PC-3 (cell line): ENCODE measurements around the gene RYR2. TPM values are rescaled to one million over a fixed set of nuclear protein-coding genes. Genes with fewer than 3 reads are reported as not detected.

ENCODE experiments used
- ATAC-seq: fragments of 200-7000 bp; cut with Tn5 transposase; 2 replicates; pipeline ENCODE4 v1.9.1; 2020; ENCODE audit warnings: mild to moderate bottlenecking, moderate library complexity
- Bru-seq: library from RNA; stranded (reverse); fragments of 400-500 nt; gene quantifications from one replicate; lab custom pipeline; 2021; lab: Mats Ljungman, UMichigan
- BruChase-seq, 2 experiments: library from RNA; stranded (reverse); fragments of 400-500 nt; gene quantifications; one replicate each; lab custom pipeline; 2021; lab: Mats Ljungman, UMichigan
- BruUV-seq: library from RNA; stranded (reverse); fragments of 400-500 nt; replicated peaks from 2 replicates; lab custom pipeline; 2021; lab: Mats Ljungman, UMichigan
- CTCF ChIA-PET: fragments of 300-600 bp; sonication (Branson Sonifier 250); formaldehyde crosslinking; loops from one replicate; lab custom pipeline; 2022; ENCODE audit warnings: antibody characterized with exemption; lab: Charles Lee
- POLR2A ChIA-PET: fragments of 300-600 bp; sonication (Branson Sonifier 250); formaldehyde crosslinking; loops from one replicate; lab custom pipeline; 2022; ENCODE audit warnings: antibody characterized with exemption; ENCODE audit not compliant: unreplicated experiment; lab: Charles Lee
- DNase-seq: peaks from one replicate; pipeline ENCODE4 v3.0.0-alpha.2; 2015
- H2AFZ ChIP-seq: fragments of 300-600 bp; sonication (generic); 2 replicates; pipeline ENCODE4 v1.6.0; 2016; ENCODE audit warnings: antibody characterized with exemption, low read length
- H3F3A ChIP-seq: fragments of 300-600 bp; sonication (generic); one replicate; pipeline ENCODE4 v1.6.0; 2017; ENCODE audit warnings: antibody characterized with exemption, low read length, control low read depth, mild to moderate bottlenecking; ENCODE audit not compliant: unreplicated experiment
- H3K27ac ChIP-seq: fragments of 300-600 bp; sonication (generic); 2 replicates; pipeline ENCODE4 v1.5.1; 2016; ENCODE audit warnings: mild to moderate bottlenecking, low read length
- H3K27me3 ChIP-seq: fragments of 300-600 bp; sonication (generic); 2 replicates; pipeline ENCODE4 v1.6.1; 2016; ENCODE audit warnings: low read length, mixed read lengths
- H3K36me3 ChIP-seq: fragments of 300-600 bp; sonication (generic); 2 replicates; pipeline ENCODE4 v1.6.1; 2016; ENCODE audit warnings: low read depth, mixed run types, low read length, mixed read lengths
- H3K4me1 ChIP-seq: fragments of 300-600 bp; sonication (generic); 2 replicates; pipeline ENCODE4 v1.5.1; 2016; ENCODE audit warnings: low read length; ENCODE audit not compliant: insufficient read depth
- H3K4me2 ChIP-seq: fragments of 300-600 bp; sonication (generic); 2 replicates; pipeline ENCODE4 v1.6.0; 2016; ENCODE audit warnings: low read length
- H3K4me3 ChIP-seq: fragments of 300-600 bp; sonication (generic); 2 replicates; pipeline ENCODE4 v1.5.1; 2016; ENCODE audit warnings: mild to moderate bottlenecking, low read length, mixed read lengths
- H3K79me2 ChIP-seq: fragments of 300-600 bp; sonication (generic); 2 replicates; pipeline ENCODE4 v1.6.1; 2017; ENCODE audit warnings: low read length, mixed read lengths
- H3K9ac ChIP-seq: fragments of 300-600 bp; sonication (generic); 2 replicates; pipeline ENCODE4 v1.6.0; 2016; ENCODE audit warnings: mild to moderate bottlenecking, low read length
- H3K9me2 ChIP-seq: fragments of 300-600 bp; sonication (generic); replicated peaks from 2 replicates; pipeline ENCODE4 v1.6.1; 2016; ENCODE audit warnings: mixed run types, low read length, mixed read lengths
- H3K9me3 ChIP-seq: fragments of 300-600 bp; sonication (generic); 2 replicates; pipeline ENCODE4 v1.6.1; 2016; ENCODE audit warnings: low read length, mixed read lengths
- H4K20me1 ChIP-seq: fragments of 300-600 bp; sonication (generic); 2 replicates; pipeline ENCODE4 v1.6.1; 2016; ENCODE audit warnings: low read length, mixed read lengths
- EZH2 ChIP-seq: fragments of 300-600 bp; sonication (generic); IDR thresholded peaks from one replicate; pipeline ENCODE4 v1.6.1; 2017; ENCODE audit warnings: antibody characterized with exemption, mild to moderate bottlenecking, low read length; ENCODE audit not compliant: unreplicated experiment
- EZH2phosphoT487 ChIP-seq: fragments of 300-600 bp; sonication (generic); IDR thresholded peaks from 2 replicates; pipeline ENCODE4 v1.6.1; 2018; ENCODE audit warnings: mild to moderate bottlenecking, antibody characterized with exemption, low read length, borderline replicate concordance
- intact Hi-C: fragments of 100-400 bp; cut with micrococcal nuclease; formaldehyde crosslinking; loops from 2 replicates; pipeline ENCODE4 v1.9.0; 2023
- long read RNA-seq: library from polyadenylated mRNA; unstranded; transcript quantifications from one replicate; pipeline ENCODE4 v2.0.0, GENCODE V29; 2021; ENCODE audit not compliant: unreplicated experiment
- total RNA-seq: library from RNA; depleted of rRNA; stranded (reverse); fragments of >200 nt; gene quantifications from 2 replicates; pipeline ENCODE4 v1.2.3, GENCODE V29; 2014; rRNA removed
- TF ChIP-seq, protein P1 (sequence below): fragments of 300-600 bp; sonication (generic); conservative IDR thresholded peaks from 2 replicates; pipeline ENCODE4 v1.5.1; 2017; ENCODE audit warnings: antibody characterized with exemption, low read depth, mild to moderate bottlenecking, low read length

RYR2 gene
- not detected in 2 replicates for total RNA-seq
- Bru-seq, nascent RNA = percentile 1 among the genes with signal in this experiment
- BruChase-seq, experiment 1, labeled RNA remaining after a 6-hour chase = percentile 1 among the genes with signal in this experiment
- BruChase-seq, experiment 2, labeled RNA remaining after a 2-hour chase = percentile 1 among the genes with signal in this experiment
- long read RNA-seq, partial matches to known transcripts = 0 of 1 reads
- long read RNA-seq, other reads (novel, unspliced or antisense) = 1 of 1 reads

DNA sequence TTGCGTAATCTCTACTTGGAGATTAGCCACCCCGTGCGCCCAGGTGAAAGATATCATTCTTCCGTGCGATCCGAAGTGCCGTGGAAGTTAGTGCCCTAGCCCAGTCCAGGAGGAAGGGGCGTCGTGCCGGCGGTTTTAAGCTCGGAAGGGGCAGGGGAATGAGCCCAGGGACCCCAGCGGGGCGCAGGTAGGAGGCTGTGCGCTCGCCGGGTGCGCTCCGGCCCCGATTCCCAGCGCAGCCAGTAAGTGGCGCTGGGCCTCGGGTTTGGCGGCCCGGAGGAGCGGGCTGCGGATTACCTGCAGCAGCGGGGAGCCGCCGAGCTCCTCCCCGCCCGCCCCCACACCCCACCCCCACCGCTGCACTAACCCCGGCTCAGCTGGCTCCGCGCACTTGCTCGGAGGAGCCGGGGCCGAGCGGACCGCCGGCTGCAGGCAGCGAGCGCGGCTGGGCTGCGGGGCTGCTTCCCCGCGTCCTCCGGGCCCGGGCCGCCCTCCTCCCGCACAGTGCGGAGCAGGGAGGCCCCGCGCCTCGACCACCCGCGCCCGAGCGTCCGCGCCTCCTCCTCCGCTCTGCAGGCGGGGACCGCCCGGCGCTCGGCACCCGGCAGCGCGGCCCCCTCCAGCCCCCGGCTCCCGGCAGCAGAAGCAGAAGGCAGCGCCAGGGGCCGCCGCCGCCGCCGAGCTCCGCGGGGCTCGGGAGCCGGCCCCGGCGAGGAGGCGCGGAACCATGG is at the start of gene RYR2:
TSS of gene RYR2 (plus strand) at position 390 of the 731 bp plus-strand sequence. CDS start at position 728, 338 bp downstream.
- intact Hi-C loops = no loop called here
- H3K36me3 ChIP-seq = no peaks in the 10 kb centered on the region
- no peak within 1 kb of the TSS for H3K4me3 ChIP-seq
- ChIA-PET CTCF (no interaction called here), POLR2A (no interaction called here)
- no peak within 1 kb of the TSS for H3K9ac ChIP-seq
- no peak within 1 kb of the TSS for H3K27ac ChIP-seq
- H3K4me1 ChIP-seq = no peaks in the 10 kb centered on the region
- no peak within 1 kb of the TSS for H2AFZ ChIP-seq
- ATAC-seq (no peak), DNase-seq (no peak)
- TF ChIP-seq EZH2phosphoT487 = no peak
- TF ChIP-seq, protein P1, sequence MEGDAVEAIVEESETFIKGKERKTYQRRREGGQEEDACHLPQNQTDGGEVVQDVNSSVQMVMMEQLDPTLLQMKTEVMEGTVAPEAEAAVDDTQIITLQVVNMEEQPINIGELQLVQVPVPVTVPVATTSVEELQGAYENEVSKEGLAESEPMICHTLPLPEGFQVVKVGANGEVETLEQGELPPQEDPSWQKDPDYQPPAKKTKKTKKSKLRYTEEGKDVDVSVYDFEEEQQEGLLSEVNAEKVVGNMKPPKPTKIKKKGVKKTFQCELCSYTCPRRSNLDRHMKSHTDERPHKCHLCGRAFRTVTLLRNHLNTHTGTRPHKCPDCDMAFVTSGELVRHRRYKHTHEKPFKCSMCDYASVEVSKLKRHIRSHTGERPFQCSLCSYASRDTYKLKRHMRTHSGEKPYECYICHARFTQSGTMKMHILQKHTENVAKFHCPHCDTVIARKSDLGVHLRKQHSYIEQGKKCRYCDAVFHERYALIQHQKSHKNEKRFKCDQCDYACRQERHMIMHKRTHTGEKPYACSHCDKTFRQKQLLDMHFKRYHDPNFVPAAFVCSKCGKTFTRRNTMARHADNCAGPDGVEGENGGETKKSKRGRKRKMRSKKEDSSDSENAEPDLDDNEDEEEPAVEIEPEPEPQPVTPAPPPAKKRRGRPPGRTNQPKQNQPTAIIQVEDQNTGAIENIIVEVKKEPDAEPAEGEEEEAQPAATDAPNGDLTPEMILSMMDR = no peak
- no peak for TF ChIP-seq EZH2
- BruUV-seq = no TSS peak
- H3K9me2 ChIP-seq = no peaks in the 10 kb centered on the region
- H3K79me2 ChIP-seq = no peaks in the 10 kb centered on the region
- H3K9me3 ChIP-seq = no peaks in the 10 kb centered on the region
- H3K4me2 ChIP-seq = no peak within 1 kb of the TSS
- H3F3A ChIP-seq = no peaks in the 10 kb centered on the region
- H3K27me3 ChIP-seq = peaks cover 13% of the 10 kb centered on the region
- H4K20me1 ChIP-seq = no peaks in the 10 kb centered on the region

DNA sequence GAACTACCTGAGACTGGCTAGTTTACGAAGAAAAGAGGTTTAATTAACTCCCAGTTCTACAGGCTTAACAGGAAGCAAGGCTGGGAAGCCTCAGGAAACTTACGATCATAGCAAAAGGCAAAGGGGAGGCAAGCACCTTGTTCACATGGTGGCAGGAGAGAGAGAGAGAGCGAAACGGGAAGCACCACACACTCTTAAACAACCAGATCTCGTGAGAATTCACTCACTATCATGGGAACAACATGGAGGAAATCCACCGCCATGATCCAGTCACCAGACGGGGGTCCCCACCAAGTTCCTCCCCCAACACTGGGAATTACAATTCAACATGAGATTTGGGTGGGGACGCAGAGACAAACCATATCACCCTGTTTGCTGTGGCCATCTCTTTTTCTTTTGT is 49.5 kb upstream of the RYR2 start:
- Histone ChIP-seq H3K36me3 (no peaks in the 10 kb centered on the region), H3K9me3 (no peaks in the 10 kb centered on the region), H3K4me2 (no peak overlapping the region), H3K79me2 (no peaks in the 10 kb centered on the region), H3F3A (no peaks in the 10 kb centered on the region), H2AFZ (no peak overlapping the region), H3K9ac (no peak overlapping the region), H4K20me1 (no peaks in the 10 kb centered on the region), H3K27ac (no peak overlapping the region), H3K27me3 (peaks cover 2% of the 10 kb centered on the region; the same call in 1 of the 2 replicates), H3K4me3 (no peak overlapping the region), H3K9me2 (no peaks in the 10 kb centered on the region), H3K4me1 (no peaks in the 10 kb centered on the region)
- no peak for ATAC-seq
- TF ChIP-seq EZH2 = no peak
- TF ChIP-seq, protein P1 = no peak
- no peak for TF ChIP-seq EZH2phosphoT487
- no TSS peak for BruUV-seq
- DNase-seq = no peak
- ChIA-PET CTCF (no interaction called here), POLR2A (no interaction called here)
- intact Hi-C loops = no loop called here
